ENCODE measurements around the gene ARHGAP11B.
"Not testable (repeated sequence)": the region's sequence is repeated elsewhere in the genome, so short reads cannot be mapped to it uniquely, and the experiment has no call there.

The ARHGAP11B gene

GRCh38 chr15:30625436-30626193 lies at the start of gene ARHGAP11B:
ARHGAP11B (plus strand) TSS chr15:30626128.
- not testable (repeated sequence) for DNase-seq

GRCh38 chr15:30579394-30579970 lies 46.4 kb upstream of the ARHGAP11B start:
- not testable (repeated sequence) for DNase-seq

- not testable (repeated sequence) for DNase-seq
Measured at GRCh38 chr15:30580716-30581115, 45.2 kb upstream of the ARHGAP11B start.

- not testable (repeated sequence) for DNase-seq
Measured at GRCh38 chr15:30598953-30599352, 27.0 kb upstream of the ARHGAP11B start.

GRCh38 chr15:30603796-30604195 lies 22.1 kb upstream of the ARHGAP11B start, which contains the start of gene GOLGA8H:
GOLGA8H (plus strand) TSS chr15:30604028; CDS start chr15:30604126, 98 bp downstream.
- DNase-seq: not testable (repeated sequence)

DNA sequence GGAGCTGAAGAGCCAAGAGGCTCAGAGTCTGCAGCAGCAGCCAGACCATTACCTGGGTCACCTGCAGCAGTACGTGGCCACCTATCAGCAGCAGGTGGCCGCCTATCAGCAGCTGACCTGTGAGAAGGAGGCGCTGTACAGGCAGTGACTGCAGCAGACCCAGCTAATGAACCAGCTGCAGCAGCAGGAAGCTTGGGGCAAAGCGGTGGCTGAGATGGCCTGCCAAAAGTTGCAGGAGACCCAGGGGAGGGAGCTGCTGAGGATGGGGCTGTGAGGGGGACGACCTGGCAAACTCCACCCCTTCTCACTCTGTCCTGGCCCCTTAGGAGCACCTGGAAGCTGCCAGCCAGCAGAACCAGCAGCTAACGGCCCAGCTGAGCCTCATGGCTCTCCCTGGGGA lies 13.7 kb upstream of the ARHGAP11B start:
- DNase-seq: not testable (repeated sequence)

DNA sequence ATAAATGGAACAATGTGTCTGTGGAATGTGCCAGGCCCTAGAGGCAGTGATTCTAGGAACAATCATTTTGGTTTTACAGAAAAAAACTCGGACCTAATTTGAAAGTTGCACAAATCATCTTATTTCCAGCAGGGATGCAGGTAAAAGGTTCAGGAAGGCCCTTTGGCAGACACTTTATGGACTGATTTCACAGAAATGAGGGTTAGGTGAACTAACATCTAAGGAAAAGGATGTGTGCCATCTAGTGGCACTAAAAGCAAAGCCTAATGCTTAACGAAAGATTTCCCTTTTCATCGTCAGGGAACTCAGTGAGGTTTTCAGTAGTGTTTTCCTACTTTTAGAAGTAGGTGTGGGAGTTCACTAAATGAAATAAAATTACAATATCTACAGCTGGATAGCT lies 4.6 kb upstream of the ARHGAP11B start:
- not testable (repeated sequence) for DNase-seq

DNA sequence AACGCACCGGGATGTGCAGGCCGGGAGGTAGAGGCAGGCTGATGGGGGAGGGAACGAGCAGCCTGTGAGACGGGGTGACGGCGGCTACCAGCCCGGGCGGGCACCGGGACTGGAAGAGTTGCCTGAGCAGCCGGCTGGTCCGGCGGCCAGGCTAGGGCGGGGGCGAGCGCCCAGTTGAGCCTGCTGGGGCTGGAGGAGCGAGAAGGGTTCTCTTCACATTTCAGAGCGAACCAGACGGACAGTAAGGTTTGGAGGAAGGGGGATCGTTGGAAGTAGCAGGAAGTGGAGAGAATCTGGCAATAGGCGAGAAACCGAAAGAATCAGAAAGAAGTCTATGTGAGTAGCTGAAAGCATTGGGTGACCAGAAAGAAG lies 252 bp downstream of the ARHGAP11B start:
- DNase-seq: not testable (repeated sequence)

DNA sequence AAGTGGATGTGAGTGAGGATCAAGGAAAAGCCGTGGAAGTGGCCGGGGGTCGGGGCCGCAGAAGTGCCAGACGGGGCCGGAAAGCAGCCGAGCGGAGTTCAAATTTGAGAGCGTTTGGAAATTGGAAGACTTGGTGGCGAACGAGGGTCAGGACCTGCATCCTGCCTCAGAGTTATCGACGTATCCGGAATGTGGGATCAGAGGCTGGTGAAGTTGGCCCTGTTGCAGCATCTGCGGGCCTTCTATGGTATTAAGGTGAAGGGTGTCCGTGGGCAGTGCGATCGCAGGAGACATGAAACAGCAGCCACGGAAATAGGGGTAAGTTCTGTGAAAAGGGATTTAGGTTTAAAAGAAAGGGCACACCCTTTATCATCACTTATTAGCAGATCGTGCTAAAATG lies 704 bp downstream of the ARHGAP11B start:
- DNase-seq: not testable (repeated sequence)

GRCh38 chr15:30650012-30650929 lies 24.3 kb downstream of the ARHGAP11B start:
- DNase-seq: no peak

GRCh38 chr15:30661154-30661553 lies 35.2 kb downstream of the ARHGAP11B start:
- not testable (repeated sequence) for DNase-seq

GRCh38 chr15:30669621-30670020 lies 43.7 kb downstream of the ARHGAP11B start:
- DNase-seq: not testable (repeated sequence)

GRCh38 chr15:30670056-30670455 lies 44.1 kb downstream of the ARHGAP11B start:
- DNase-seq: no peak

GRCh38 chr15:30671309-30671708 lies 45.4 kb downstream of the ARHGAP11B start:
- DNase-seq: no peak

- no peak for DNase-seq
Measured at GRCh38 chr15:30675126-30675525, 49.2 kb downstream of the ARHGAP11B start.

DNA sequence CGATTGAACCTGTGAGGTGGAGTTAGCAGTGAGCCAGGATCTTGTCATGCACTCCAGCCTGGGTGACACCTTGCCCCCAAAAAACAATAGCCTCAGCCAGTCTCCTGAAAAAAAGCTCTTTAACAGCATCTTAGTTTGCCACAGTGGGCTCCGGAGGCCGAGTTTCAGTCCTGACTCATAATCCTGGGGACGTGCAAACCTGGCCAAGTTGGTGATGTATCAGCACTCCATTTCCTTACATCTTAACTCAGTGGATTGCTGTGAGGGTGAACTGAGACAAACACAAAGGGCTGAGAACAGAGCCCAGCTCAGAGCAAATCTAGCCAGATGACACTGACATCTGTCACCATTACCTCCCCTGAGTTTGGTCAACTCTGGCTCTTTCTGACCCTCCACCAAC lies 50.0 kb downstream of the ARHGAP11B start:
- not testable (repeated sequence) for DNase-seq

DNA sequence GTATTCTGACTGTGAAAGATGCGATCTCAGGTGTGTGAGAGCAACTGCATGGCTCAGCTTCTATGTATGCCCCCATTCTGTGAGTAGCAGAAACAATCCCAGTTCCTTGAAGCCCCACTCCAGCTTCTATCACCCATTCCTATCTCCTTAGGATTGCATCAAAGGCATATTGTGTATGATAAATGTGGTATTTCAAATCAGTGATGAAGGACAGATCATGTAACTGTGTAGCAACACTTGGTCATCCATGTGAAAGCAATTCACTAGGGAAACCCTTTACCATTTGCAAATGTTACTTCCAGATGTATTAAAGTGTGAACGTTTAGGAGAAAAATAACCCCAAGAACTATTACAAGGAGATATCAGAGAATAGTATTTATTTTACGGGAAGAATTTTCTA lies 55.1 kb downstream of the ARHGAP11B start:
- not testable (repeated sequence) for DNase-seq

- not testable (repeated sequence) for DNase-seq
Measured at GRCh38 chr15:30685709-30686285, 59.9 kb downstream of the ARHGAP11B start.

DNA sequence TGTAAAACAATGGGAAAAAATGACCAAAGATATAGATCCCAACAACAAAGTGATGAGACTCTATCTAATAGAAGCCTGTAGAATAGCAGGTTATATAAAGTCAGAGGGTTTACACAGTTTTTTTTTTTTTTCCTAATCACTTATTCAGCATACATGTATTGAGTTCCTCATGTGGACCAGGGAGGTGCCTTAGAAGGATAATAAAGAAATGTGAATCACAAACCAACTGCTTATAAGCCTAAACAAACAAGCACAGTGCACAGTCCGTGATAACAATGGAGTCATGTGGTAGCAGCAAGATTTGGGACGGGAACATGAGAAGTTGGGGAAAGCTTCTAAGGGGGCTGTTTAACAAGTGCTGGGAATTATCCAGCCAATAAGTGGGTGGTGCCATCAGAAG lies 60.7 kb downstream of the ARHGAP11B start:
- not testable (repeated sequence) for DNase-seq
